HG03521 (cell line): Measurements from ENCODE around the gene DHX58.

Source experiments
- ATAC-seq: cut with Tn5 transposase; IDR thresholded peaks from one replicate; pipeline ENCODE4 v1.9.1; 2021; ENCODE audit warnings: mild to moderate bottlenecking, moderate library complexity; ENCODE audit not compliant: unreplicated experiment

The DHX58 gene

GRCh38 chr17:42087736-42088705 is 24.5 kb downstream of the DHX58 start:
- ATAC-seq: no peak

GRCh38 chr17:42087042-42087701 is 25.3 kb downstream of the DHX58 start:
- ATAC-seq: no peak

GRCh38 chr17:42081516-42082129 is 30.9 kb downstream of the DHX58 start:
- ATAC-seq: no peak

- no peak for ATAC-seq
Measured at GRCh38 chr17:42079541-42079940, 33.0 kb downstream of the DHX58 start.

GRCh38 chr17:42078396-42079043 is 34.0 kb downstream of the DHX58 start:
- no peak for ATAC-seq

GRCh38 chr17:42077755-42078154 is 34.8 kb downstream of the DHX58 start:
- no peak for ATAC-seq

- ATAC-seq: no peak
Measured at GRCh38 chr17:42076797-42077559, 35.5 kb downstream of the DHX58 start.

- ATAC-seq: no peak
Measured at GRCh38 chr17:42075789-42076188, 36.7 kb downstream of the DHX58 start.

- ATAC-seq: no peak
Measured at GRCh38 chr17:42072323-42073187, 40.0 kb downstream of the DHX58 start.

- ATAC-seq: no peak
Measured at GRCh38 chr17:42071810-42072209, 40.7 kb downstream of the DHX58 start.

- no peak for ATAC-seq
Measured at GRCh38 chr17:42068979-42069378, 43.5 kb downstream of the DHX58 start.

GRCh38 chr17:42067371-42068091 is 45.0 kb downstream of the DHX58 start:
- no peak for ATAC-seq

GRCh38 chr17:42065201-42065600 is 47.3 kb downstream of the DHX58 start:
- ATAC-seq: no peak

- no peak for ATAC-seq
Measured at GRCh38 chr17:42062681-42063080, 49.8 kb downstream of the DHX58 start.

GRCh38 chr17:42061646-42062487 is 50.6 kb downstream of the DHX58 start:
- ATAC-seq: no peak

GRCh38 chr17:42060231-42060630 is 52.3 kb downstream of the DHX58 start:
- no peak for ATAC-seq

- ATAC-seq: no peak
Measured at GRCh38 chr17:42059815-42060214, 52.7 kb downstream of the DHX58 start.

- ATAC-seq: no peak
Measured at GRCh38 chr17:42058063-42058462, 54.5 kb downstream of the DHX58 start.
